T follicular helper cell (primary cell): ENCODE measurements around the gene F13B.
"Not testable (repeated sequence)": the region's sequence is repeated elsewhere in the genome, so short reads cannot be mapped to it uniquely, and the experiment has no call there.

Experiments used
- DNase-seq: peaks from one replicate; pipeline ENCODE4 v3.0.0-alpha.2; 2020; ENCODE audit warnings: low read depth

F13B gene

GRCh38 chr1:197042676-197043341 is 24.3 kb downstream of the F13B start:
- no peak for DNase-seq

DNA sequence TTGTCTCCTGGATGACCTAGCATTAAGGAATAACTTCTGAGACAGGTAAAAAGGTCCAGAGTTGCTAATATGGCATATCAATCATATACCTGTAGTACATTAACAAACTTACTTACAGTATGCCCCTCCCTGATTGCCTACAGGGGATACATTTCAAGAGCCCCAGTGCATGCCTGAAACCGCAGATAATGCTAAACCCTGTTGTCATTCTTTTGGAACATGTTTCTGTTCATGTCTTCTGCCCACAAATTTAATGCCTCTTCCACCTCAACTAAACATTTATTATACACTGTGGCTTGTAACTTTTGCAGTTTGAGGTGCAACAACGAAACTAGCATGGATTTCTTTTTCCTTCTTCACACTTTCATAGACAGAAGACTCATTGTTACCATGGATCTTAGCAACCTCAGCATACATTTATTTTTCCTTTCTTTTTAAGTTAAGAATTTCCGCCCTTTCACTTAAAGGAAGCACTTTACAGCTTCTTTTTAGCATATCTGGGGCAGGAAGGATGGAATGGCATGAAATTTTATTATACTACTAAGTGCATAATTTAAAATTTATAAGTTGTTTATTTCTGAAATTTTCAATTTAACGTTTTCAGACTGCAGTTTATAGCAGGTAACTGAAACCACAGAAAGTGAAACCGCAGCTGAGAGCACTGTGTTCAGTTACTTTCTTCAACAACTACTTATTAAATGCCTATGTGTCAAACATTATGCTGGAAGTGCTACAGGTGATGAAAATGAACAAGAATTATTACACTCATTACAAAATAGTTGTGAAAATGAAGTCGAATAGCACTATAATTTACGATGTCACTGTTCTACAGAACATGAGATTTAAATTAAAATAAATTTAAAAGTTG is 25.3 kb downstream of the F13B start:
- no peak for DNase-seq

GRCh38 chr1:197036861-197037260 is 30.2 kb downstream of the F13B start:
- no peak for DNase-seq

GRCh38 chr1:197034631-197035339 is 32.3 kb downstream of the F13B start:
- not testable (repeated sequence) for DNase-seq

DNA sequence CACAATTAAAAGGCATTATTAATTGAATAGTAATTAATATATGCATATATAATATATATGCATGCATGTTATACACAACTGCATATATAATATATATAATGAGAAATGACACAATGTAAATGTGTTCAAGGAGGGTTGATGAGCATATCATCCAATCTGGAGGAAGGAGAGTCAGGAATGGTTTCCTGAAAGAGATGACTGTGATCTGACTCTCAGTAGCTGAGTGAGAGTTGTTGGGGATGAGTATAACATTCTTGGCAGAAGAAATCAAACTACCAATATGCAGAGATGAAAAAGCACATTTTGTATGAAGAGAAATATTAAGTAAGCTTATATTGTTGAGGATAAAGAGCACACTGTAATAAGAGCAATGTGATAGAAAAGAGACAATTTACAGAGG is 37.3 kb downstream of the F13B start:
- no peak for DNase-seq

GRCh38 chr1:197027359-197027758 is 39.7 kb downstream of the F13B start:
- DNase-seq = no peak

DNA sequence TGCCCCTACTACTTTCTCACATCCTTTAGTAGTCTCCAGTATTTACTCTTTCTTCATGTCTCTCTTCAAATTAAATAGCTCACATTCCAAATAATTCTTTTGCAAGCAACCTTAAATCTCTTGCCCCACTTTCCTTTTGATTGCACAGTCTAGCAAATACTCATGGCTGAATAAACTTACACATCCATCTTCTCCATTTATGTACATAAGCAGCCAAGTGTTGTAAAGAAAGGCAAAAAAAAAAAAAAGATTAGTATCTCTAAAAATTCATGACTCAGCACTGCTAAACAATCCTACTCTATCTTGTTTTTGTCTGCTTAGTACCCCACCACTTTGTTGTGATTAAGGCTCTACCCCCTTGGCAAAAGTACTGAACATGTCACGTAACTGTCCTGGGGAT is 42.6 kb downstream of the F13B start:
- no peak for DNase-seq

DNA sequence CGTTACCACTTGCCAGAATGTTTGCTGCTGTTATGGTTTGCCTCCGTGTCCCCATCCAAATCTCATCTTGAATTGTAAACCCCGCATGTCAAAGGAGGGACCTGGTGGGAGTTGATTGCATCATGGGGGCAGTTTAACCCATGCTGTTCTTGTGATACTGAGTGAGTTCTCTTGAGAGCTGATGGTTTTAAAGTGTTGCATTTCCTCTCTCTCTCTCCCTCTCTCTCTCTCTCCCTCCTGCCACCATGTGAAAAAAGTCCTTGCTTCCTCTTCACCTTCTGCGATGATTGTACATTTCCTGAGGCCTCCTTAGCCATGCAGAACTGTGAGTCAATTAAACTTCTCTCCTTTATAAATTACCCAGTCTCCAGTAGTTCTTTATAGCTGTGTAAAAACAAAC is 45.3 kb downstream of the F13B start:
- DNase-seq = no peak

- DNase-seq = no peak
Observed at GRCh38 chr1:197017558-197018146, 49.4 kb downstream of the F13B start.

DNA sequence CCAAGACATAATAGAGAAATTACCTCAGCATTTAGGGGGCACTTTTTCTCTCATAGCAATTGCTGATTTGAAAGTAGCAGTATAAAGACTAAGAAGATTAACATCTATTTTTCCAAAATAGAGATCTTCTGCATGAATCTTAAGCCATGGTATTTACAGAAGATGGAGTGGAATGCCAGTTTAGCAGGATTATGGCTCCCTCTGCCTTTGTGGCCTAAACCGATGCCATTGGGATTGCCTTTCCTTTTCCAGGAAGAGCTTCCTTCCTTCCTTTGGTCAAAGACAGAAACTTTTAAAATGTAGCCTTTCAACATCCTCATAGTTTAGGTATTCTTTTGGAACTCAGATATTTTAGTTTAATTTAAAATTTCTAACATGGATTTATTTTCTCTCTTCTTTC is 50.3 kb downstream of the F13B start:
- DNase-seq = no peak

DNA sequence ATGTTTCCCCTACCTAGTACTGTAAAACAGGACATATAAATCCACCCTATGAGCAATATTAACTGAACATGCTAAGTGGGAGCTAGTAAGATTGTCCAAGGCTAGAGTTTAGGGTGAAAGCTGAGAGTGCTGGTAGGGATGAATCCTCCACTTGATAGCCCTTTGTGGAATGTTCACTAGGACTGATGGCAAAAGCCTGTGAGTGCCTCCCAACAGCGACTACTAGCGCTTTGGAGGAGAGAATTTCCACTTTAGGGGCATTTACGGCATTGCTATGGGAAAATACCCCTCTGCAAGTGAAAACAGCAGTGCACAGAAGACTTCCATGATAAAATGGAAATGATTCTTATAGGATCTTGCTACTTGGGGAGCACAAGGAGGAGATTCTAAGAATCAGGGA is 53.8 kb downstream of the F13B start:
- no peak for DNase-seq

- no peak for DNase-seq
Observed at GRCh38 chr1:197011614-197012013, 55.4 kb downstream of the F13B start.

DNA sequence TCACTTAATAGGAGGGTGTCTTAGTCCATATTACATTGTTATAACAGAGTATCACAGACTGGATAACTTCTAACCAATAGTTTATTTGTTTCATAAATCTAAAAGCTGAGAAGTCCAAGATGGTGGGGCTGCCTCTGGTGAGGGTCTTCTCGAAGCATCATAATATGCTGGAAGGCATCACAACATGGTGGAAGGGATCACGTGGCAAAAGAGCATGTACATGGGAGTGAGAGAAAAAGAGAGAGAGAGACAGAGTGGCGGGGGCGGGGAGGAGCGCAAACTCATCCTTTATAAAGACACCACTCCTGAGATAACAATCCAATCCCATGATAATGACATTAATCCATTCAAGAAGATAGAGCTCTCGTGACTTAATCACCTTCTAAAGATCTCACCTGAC is 58.2 kb downstream of the F13B start:
- no peak for DNase-seq

DNA sequence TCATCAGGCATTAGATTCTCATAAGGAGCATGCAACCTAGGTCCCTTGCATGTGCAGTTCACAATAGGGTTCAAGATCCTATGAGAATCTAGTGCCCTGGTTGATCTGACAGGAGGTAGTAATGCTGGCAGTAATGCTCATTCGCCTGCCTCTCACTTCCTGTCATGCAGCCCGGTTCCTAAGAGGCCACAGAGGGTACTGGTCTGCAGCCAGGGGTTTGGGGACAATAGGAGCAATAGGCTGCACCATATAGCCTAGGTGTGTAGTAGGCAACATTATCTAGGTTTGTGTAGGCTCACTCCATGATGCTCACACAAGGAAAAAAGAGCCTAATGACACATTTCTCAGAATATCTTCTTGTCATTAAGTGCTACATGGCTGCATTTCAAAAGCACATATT is 63.9 kb downstream of the F13B start:
- no peak for DNase-seq

GRCh38 chr1:197001828-197002227 is 65.2 kb downstream of the F13B start:
- DNase-seq = no peak

- no peak for DNase-seq
Observed at GRCh38 chr1:196997423-196997822, 69.6 kb downstream of the F13B start.

DNA sequence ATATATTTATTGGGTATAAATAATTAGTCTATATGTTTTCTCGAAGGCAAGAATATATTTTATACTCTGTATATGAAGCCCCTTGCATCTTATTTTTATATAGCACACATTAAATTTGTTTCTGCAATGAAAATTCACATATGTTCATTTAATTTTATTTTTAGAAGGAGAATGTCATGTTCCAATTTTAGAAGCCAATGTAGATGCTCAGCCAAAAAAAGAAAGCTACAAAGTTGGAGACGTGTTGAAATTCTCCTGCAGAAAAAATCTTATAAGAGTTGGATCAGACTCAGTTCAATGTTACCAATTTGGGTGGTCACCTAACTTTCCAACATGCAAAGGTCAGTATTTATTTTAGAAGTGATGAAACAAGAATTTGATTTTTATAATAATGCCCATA is 73.1 kb downstream of the F13B start:
- no peak for DNase-seq

DNA sequence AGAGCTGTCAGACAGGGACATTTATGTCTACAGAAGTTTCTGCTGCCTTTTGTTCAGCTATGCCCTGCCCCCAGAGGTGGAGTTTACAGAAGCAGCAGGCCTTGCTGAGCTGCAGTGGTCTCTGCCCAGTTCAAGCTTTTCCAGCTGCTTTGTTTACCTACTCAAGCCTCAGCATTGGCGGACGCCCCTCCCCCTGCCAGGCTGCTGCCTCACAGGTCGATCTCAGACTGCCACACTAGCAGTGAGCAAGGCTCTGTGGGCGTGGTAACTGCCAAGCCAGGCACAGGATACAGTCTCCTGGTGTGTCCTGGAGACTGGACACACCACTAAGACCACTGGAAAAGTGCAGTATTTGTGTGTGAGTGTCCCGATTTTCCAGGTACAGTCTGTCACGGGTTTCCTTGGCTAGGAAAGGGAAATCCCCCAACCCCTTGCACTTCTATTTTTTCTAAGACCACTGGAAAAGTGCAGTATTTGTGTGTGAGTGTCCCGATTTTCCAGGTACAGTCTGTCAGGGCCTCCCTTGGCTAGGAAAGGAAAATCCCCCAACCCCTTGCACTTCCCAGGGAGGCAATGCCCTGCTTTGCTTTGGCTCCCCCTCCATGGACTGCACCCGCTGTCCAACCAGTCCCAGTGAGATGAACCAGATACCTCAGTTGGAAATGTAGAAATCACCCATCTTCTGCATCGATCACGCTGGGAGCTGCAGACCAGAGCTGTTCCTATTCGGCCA is 75.0 kb downstream of the F13B start:
- DNase-seq = not testable (repeated sequence)
